ENCODE measurements around the gene ACAD10.
"Not testable (repeated sequence)": the region's sequence is repeated elsewhere in the genome, so short reads cannot be mapped to it uniquely, and the experiment has no call there.

ACAD10 gene

GRCh38 chr12:111754671-111755070 lies 68.8 kb downstream of the ACAD10 start:
- no peak for DNase-seq

- DNase-seq: no peak
Measured at GRCh38 chr12:111756196-111756595, 70.3 kb downstream of the ACAD10 start.

GRCh38 chr12:111756681-111757080 lies 70.8 kb downstream of the ACAD10 start:
- no peak for DNase-seq

- peak; percentile 56 for DNase-seq
Measured at GRCh38 chr12:111757361-111758119, 71.7 kb downstream of the ACAD10 start.

GRCh38 chr12:111758120-111758561 lies 72.3 kb downstream of the ACAD10 start:
- DNase-seq: no peak

GRCh38 chr12:111759271-111759670 lies 73.4 kb downstream of the ACAD10 start:
- DNase-seq: no peak

- no peak for DNase-seq
Measured at GRCh38 chr12:111759991-111760390, 74.1 kb downstream of the ACAD10 start.

- DNase-seq: no peak
Measured at GRCh38 chr12:111761099-111761498, 75.2 kb downstream of the ACAD10 start.

- no peak for DNase-seq
Measured at GRCh38 chr12:111761706-111762105, 75.9 kb downstream of the ACAD10 start.

- DNase-seq: not testable (repeated sequence)
Measured at GRCh38 chr12:111763552-111763951, 77.7 kb downstream of the ACAD10 start.

GRCh38 chr12:111764120-111764821 lies 78.4 kb downstream of the ACAD10 start:
- no peak for DNase-seq

GRCh38 chr12:111766608-111767361 lies 80.9 kb downstream of the ACAD10 start, which contains the start of gene ALDH2:
Gene ALDH2 (plus strand): TSS chr12:111766933. CDS start chr12:111766983, 50 bp downstream.
- peak; percentile 82 for DNase-seq

- no peak for DNase-seq
Measured at GRCh38 chr12:111767362-111768158, 81.7 kb downstream of the ACAD10 start.

- DNase-seq: no peak
Measured at GRCh38 chr12:111768159-111768895, 82.5 kb downstream of the ACAD10 start.

- DNase-seq: no peak
Measured at GRCh38 chr12:111769599-111769998, 83.7 kb downstream of the ACAD10 start.

GRCh38 chr12:111773801-111774551 lies 88.1 kb downstream of the ACAD10 start:
- DNase-seq: peak; percentile 78

- DNase-seq: peak; percentile 91
Measured at GRCh38 chr12:111775205-111776193, 89.6 kb downstream of the ACAD10 start.

GRCh38 chr12:111776836-111777344 lies 91.0 kb downstream of the ACAD10 start:
- no peak for DNase-seq

GRCh38 chr12:111777345-111778045 lies 91.6 kb downstream of the ACAD10 start:
- no peak for DNase-seq
